Esophagus squamous epithelium (tissue), 5 donors: ENCODE data around the gene ELL2. TPM values are rescaled to one million over a fixed set of nuclear protein-coding genes. Genes with fewer than 3 reads are reported as not detected.
A peak's percentile ranks its signal among the peaks of the same experiment; 100 is the strongest.

Experiments used
- DNase-seq: peaks from one replicate; lab custom pipeline; 2025; lab: John Stamatoyannopoulos, UW
- H3K27ac ChIP-seq, 4 donors: fragments of 200-600 bp; sonication (generic); one replicate each; pipeline ENCODE4 v1.5.1; 2016 to 2019; ENCODE audit warnings: mild to moderate bottlenecking in 1 of 4
- H3K27me3 ChIP-seq, 4 donors: fragments of 200-600 bp; sonication (generic); 1 replicate in 3 of 4; 2 replicates in 1 of 4; pipeline versions ENCODE4 v1.5.1 to v1.6.0; 2017 to 2021; ENCODE audit warnings: antibody characterized with exemption in 1 of 4
- H3K36me3 ChIP-seq, 3 donors: fragments of 200-600 bp; sonication (generic); one replicate each; pipeline ENCODE4 v1.5.1; 2016 to 2019
- H3K4me1 ChIP-seq, 3 donors: fragments of 200-600 bp; sonication (generic); one replicate each; pipeline ENCODE4 v1.5.1; 2017 to 2019
- H3K4me3 ChIP-seq, 4 donors: fragments of 200-600 bp; sonication (generic); 1 replicate in 3 of 4; 2 replicates in 1 of 4; pipeline ENCODE4 v1.5.1; 2016 to 2019; ENCODE audit warnings: mild to moderate bottlenecking in 2 of 4, moderate library complexity in 1 of 4
- H3K9me3 ChIP-seq, 3 donors: fragments of 200-600 bp; sonication (generic); one replicate each; pipeline ENCODE4 v1.5.1; 2016 to 2019
- CTCF ChIP-seq, 6 experiments: fragments of 450-650 bp in 4 of 6; fragments of 200-600 bp in 2 of 6; sonication (generic) in 2 of 6; IDR thresholded peaks; one replicate each; pipeline ENCODE4 v1.5.1; 2016 to 2019; ENCODE audit warnings: antibody characterized with exemption in 6 of 6, mild to moderate bottlenecking in 4 of 6, moderate library complexity in 4 of 6
- POLR2A ChIP-seq, 4 donors: fragments of 450-650 bp; IDR thresholded peaks; one replicate each; pipeline ENCODE4 v1.6.1; 2017; ENCODE audit warnings: antibody characterized with exemption in 4 of 4, mild to moderate bottlenecking in 4 of 4, moderate library complexity in 3 of 4
- WGBS, 2 donors: methylation state at CpG; one replicate each; pipeline ENCODE4 v1.1.5; 2018; 5-methylcytosine and 5-hydroxymethylcytosine counted together
- intact Hi-C: fragments of 100-400 bp; cut with DNase I; formaldehyde crosslinking; loops from one replicate; pipeline ENCODE4 v1.15.0; 2022
- total RNA-seq, 4 donors: library from RNA; depleted of rRNA; stranded (reverse); fragments of >200 nt; gene quantifications; one replicate each; pipeline ENCODE4 v1.1.0, GENCODE V29; 2016
- donor health status: DM: yes; HTN: yes; CAD: no.

Gene ELL2
- total RNA-seq, 4 donors from 2014 or later = 74.9 to 124 (median 121) TPM

- 86 to 88% methylated on average over 5 of the region's 5 CpGs for WGBS, 2 donors
- intact Hi-C loops = no loop called here
- TF ChIP-seq CTCF (IDR thresholded peaks at IDR 0.05) = no peak
- TF ChIP-seq POLR2A (IDR thresholded peaks at IDR 0.05) = no peak
- Histone ChIP-seq H3K36me3 (peaks cover 0 to 70% (median 9%) of the 10 kb centered on the region in 3 donors), H3K4me3 (no peak overlapping the region), H3K27ac (no peak overlapping the region), H3K4me1 (peaks cover 9 to 37% (median 14%) of the 10 kb centered on the region in 3 donors), H3K9me3 (no peaks in the 10 kb centered on the region), H3K27me3 (no peaks in the 10 kb centered on the region)
- DNase-seq = no peak
These were observed 73.7 kb downstream of the ELL2 start for GRCh38 chr5:95887977-95888376.

GRCh38 chr5:95886340-95887044 lies 75.2 kb downstream of the ELL2 start:
- TF ChIP-seq POLR2A (IDR thresholded peaks at IDR 0.05) = no peak
- TF ChIP-seq CTCF (IDR thresholded peaks at IDR 0.05) = no peak
- Histone ChIP-seq H3K4me1 (peaks cover 10 to 48% (median 22%) of the 10 kb centered on the region in 3 donors), H3K27me3 (no peaks in the 10 kb centered on the region), H3K4me3 (no peak overlapping the region), H3K27ac (no peak overlapping the region), H3K36me3 (peaks cover 0 to 55% (median 3%) of the 10 kb centered on the region in 3 donors), H3K9me3 (no peaks in the 10 kb centered on the region)
- WGBS, 2 donors = 95 to 100% methylated on average over 1 of the region's 1 CpG
- intact Hi-C loops = no loop called here
- DNase-seq = no peak

GRCh38 chr5:95884511-95884910 lies 77.1 kb downstream of the ELL2 start:
- Histone ChIP-seq H3K4me1 (peaks cover 10 to 64% (median 34%) of the 10 kb centered on the region in 3 donors), H3K27me3 (no peaks in the 10 kb centered on the region), H3K36me3 (peaks cover 0 to 35% (median 3%) of the 10 kb centered on the region in 3 donors), H3K4me3 (no peak overlapping the region), H3K27ac (peak overlapping the region; percentile 60 to 84 (median 74)), H3K9me3 (no peaks in the 10 kb centered on the region)
- intact Hi-C loops = no loop called here
- TF ChIP-seq POLR2A (IDR thresholded peaks at IDR 0.05) (no peak), CTCF (IDR thresholded peaks at IDR 0.05) (no peak)
- WGBS, 2 donors = 58 to 87% methylated on average over 1 of the region's 1 CpG
- no peak for DNase-seq

GRCh38 chr5:95884017-95884325 lies 77.7 kb downstream of the ELL2 start:
- no peak for TF ChIP-seq CTCF (IDR thresholded peaks at IDR 0.05)
- TF ChIP-seq POLR2A (IDR thresholded peaks at IDR 0.05) = no peak
- Histone ChIP-seq H3K4me1 (peaks cover 10 to 69% (median 37%) of the 10 kb centered on the region in 3 donors), H3K27ac (peak overlapping the region; percentile 60 to 84 (median 74)), H3K36me3 (peaks cover 0 to 30% (median 3%) of the 10 kb centered on the region in 3 donors), H3K27me3 (no peaks in the 10 kb centered on the region), H3K9me3 (no peaks in the 10 kb centered on the region), H3K4me3 (no peak overlapping the region)
- intact Hi-C loops = no loop called here
- no peak for DNase-seq
- 32 to 49% methylated on average over 4 of the region's 4 CpGs for WGBS, 2 donors

- no peaks in the 10 kb centered on the region for H3K9me3 ChIP-seq
- peaks cover 0 to 24% (median 3%) of the 10 kb centered on the region in 3 donors for H3K36me3 ChIP-seq
- DNase-seq = no peak
- intact Hi-C loops = no loop called here
- no peaks in the 10 kb centered on the region for H3K27me3 ChIP-seq
- 65 to 66% methylated on average over 4 of the region's 4 CpGs for WGBS, 2 donors
- H3K27ac ChIP-seq = peak overlapping the region; percentile 60 to 84 (median 74)
- peaks cover 10 to 75% (median 41%) of the 10 kb centered on the region in 3 donors for H3K4me1 ChIP-seq
- TF ChIP-seq POLR2A (IDR thresholded peaks at IDR 0.05) (no peak), CTCF (IDR thresholded peaks at IDR 0.05) (no peak)
- no peak overlapping the region for H3K4me3 ChIP-seq
These were observed 78.2 kb downstream of the ELL2 start for GRCh38 chr5:95883185-95884016.
